Measurements from ENCODE around the gene POU6F2.
"Not testable (repeated sequence)": the region's sequence is repeated elsewhere in the genome, so short reads cannot be mapped to it uniquely, and the experiment has no call there.

The POU6F2 gene, protein sequence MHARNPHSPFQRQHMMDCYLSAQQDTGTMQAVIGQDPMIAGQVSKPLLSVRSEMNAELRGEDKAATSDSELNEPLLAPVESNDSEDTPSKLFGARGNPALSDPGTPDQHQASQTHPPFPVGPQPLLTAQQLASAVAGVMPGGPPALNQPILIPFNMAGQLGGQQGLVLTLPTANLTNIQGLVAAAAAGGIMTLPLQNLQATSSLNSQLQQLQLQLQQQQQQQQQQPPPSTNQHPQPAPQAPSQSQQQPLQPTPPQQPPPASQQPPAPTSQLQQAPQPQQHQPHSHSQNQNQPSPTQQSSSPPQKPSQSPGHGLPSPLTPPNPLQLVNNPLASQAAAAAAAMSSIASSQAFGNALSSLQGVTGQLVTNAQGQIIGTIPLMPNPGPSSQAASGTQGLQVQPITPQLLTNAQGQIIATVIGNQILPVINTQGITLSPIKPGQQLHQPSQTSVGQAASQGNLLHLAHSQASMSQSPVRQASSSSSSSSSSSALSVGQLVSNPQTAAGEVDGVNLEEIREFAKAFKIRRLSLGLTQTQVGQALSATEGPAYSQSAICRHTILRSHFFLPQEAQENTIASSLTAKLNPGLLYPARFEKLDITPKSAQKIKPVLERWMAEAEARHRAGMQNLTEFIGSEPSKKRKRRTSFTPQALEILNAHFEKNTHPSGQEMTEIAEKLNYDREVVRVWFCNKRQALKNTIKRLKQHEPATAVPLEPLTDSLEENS

DNA sequence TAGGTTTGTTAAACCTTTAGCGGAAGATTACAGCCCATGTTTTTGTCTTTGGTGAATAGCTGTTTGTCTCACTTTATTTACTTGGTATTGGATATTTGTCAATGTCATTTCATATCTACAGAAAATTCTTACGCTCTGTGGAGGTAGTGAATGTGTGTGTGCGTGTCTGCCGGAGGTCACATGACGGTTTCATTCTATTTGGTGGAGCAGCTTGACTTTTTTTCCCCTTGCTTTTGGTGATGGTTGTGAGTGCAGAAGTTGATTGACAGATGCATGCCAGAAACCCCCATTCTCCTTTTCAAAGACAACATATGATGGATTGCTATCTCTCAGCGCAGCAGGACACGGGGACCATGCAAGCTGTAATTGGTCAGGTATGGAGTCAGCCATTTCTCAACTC lies at the start of gene POU6F2:
TSS of gene POU6F2 (plus strand) at position 225 of the 400 bp plus-strand sequence. CDS start at position 270, 45 bp downstream.
- no peak for DNase-seq

DNA sequence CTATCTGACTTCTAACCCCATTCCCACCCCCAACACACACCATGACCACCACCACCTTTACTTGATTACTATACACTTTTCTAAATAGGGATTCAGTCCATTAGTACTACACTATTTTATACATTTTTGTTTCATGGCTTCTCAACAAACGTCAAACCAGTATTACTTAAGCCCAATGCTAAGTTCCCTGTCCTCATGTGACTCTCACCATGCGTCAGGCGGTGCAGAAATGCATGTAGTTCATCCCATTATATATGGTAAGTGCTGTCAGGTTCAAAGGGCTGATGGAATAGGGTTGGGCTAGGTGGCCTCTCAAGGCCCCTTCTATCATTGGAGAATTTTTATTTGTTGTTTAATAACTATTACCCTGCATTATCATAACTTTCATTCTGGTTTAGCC lies 49.2 kb upstream of the POU6F2 start:
- DNase-seq = no peak

DNA sequence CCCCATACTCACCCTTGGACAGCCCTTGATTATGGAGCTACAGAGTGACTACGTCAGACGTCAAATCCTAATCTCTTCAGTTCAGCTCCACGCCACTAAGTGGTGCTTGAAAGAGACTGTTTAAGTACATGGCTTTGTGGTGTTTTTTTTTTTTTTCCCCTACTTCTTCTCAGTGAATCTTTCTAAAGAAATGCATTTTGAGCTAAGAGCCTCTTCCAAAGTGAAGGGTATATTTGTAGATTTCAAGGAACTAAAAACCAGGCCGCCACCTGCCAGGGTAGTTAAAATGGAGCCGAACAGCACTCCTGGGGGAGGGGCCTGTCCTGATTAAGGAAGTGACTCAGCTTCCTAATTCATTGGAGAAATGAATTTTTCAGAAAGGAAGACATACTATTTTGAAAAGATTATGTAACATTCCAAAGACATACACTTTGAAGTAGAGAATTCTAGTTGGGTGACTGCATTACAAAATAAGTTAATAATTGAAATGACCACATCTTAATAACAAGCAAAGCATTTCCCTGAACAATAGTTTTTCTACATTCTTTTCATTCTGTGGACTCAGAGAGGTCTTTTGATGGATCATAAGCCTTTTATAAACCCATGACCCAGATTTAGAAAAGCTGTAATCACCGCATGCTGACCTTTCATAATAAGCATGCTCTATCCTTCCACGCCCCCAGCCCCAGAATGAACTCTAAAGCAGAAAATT lies 48.1 kb upstream of the POU6F2 start:
- DNase-seq = peak; percentile 36 to 41

DNA sequence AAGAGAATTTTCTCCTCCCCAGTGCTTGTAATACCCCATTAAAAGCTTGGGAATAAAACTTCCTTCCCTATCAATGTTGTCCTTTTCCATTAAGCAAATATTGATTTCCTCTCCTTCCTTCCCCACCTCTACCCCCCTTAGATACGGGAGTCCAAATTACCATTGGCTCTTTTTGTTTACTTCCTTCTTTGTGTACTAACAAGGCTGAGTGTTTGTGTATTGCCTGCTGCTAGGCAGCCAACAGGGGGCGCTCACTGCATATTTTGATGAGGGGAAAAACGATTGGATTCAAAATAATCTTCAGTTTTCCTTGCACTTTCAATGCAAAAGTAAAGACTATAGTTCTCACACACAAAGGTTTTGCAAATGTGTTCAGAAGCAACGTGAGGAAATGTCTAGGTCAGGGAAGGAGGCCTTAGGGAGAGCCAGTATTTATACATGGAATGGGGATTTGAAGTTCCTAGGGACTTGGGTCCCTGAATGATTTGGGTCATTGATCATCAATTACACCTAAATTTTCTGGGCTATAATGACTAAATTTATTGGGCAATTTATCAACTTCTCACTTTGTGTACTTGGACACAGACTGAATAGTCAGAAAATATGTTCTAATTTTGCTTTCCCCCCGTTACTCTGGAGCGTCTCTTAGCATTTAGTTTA lies 45.1 kb upstream of the POU6F2 start:
- DNase-seq = peak; percentile 29 to 46

DNA sequence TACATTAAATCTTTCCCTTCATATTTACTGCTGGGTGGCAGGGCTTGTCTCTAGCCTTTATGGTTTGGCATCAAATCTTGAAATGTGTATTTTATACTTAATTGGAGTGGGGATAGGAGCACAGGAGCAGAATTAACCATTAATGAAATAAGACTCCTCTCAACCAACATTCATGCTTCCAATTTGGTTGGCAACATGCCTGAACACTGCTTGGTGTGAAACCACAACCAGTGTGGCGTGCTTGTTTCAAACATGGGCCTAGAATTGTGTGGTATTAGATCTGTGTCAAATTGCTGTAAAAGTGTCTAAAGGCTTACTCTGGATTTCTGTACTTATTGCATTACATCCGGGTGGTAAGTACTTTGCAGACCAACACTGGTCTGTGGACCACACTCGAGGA lies 43.7 kb upstream of the POU6F2 start:
- DNase-seq = no peak

DNA sequence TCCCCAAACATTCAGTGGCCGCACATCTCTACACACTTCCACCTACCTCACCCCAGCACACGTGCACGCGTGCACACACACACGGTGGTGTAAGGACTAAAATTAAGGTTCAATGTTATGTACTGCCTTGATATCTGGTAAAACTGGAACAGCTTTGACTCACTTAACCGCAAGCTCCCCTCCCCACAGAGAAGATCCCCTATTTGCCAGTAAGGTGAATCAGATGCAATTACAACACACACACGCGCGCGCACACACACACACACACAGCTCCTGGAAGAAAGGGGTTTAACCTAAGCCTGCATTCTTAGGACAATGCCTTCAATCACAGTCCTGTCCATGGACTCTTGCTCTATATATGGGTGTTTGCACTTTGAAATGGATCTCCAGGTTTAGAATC lies 43.2 kb upstream of the POU6F2 start:
- no peak for DNase-seq

DNA sequence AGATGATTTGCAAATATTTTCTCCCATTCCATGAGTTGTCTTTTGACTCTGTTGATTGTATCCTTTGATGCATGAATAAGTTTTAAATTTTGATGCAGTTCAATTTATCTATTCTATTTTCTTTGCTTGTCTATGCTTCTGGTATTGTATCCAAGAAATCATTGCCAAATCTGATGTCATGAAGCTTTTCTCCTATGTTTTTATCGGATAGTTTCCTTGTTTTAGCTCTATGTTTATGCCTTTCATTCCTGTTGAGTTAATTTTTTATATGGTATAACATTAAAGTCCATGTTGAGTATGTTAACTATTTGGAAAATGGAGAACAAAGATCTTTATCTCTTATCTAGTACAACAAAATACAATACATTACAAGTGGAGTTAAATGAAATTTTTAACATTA lies 41.1 kb upstream of the POU6F2 start:
- DNase-seq = no peak

DNA sequence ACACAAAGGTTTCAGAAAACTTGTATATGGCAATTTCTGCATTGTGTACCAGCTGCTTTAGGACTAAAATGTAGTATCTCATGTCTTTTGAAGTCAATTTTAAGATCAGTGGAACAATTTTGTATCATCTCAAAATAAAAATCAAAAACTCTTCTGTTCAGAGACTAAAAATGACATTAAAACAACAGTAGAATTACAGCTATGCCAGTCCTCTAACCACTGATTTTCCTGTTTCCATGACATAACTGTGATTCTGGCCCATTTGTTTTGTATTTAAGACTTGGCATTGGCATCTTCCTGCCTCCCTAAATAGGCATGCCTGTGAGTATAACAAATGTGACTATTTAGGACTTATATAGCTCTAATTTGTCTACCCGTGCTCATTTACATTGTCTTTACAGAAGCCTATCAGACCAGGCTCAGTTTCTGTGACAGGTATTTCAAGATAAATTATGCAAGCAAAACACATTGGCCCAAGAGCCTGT lies 39.7 kb upstream of the POU6F2 start:
- no peak for DNase-seq

DNA sequence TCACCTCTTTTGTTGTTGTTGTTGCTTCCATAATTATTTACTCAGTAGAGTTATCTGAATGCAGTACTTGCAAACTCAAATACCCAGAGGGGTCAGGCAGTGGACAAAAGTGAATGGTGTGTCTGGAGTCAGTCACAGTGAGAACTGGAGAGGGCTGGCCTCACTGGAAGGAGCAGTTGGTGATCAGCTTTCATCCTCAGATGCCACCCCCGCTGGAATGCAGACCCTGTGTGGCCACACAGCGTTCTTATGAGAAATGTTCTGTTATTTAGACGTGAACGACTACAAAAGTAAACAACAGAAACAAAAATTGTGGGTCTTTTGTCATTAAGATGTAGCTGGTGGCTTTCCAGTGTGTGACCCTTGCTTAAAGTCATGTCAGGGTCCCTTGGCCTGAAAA lies 39.1 kb upstream of the POU6F2 start:
- DNase-seq = no peak

DNA sequence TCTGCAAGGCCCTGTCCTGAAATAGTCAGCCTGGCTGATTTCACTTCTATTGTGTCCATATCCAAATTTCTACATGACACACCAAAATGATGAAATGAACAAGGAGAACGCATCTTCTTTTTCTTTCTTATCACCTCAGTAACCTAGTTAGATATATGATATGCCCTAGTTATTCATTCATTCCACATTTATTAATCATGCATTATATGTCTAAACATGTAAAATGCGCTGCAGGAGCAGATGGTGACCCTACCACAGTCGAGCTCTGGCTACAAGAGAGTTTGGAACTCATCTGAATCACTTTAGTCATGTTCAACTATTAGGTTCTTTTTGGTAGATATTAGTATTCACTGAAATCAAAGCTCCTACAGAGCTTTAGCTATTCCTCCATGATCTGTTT lies 36.9 kb upstream of the POU6F2 start:
- no peak for DNase-seq

DNA sequence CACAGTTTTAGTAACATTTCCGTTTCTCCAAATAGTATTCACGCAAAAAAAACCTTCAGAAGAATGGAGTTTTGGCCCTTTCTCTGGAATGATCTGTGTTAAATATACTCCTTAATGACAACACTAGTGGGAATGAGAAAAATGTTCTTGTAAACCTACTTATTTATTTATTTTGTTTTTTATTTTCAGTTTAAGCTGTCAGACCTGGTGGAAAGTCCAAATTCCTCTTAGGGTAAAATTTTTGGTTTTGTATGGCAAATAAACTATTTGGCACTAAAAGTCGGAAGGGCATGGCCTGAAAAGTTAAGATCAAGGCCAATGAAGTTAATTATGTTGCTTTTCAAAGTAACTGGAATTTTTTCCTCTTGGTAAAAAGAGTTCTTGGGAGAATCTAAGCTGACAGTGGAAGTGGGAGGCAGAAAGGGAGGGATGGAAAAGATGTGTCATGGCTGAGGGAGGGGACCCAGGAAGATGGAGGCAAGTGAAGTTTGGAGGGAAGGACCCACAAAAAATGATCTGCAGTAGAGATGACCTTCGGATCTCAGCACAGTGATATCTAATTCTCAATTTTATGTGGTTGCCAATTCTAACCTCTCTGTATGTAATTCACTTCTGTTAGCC lies 35.2 kb upstream of the POU6F2 start:
- no peak for DNase-seq

DNA sequence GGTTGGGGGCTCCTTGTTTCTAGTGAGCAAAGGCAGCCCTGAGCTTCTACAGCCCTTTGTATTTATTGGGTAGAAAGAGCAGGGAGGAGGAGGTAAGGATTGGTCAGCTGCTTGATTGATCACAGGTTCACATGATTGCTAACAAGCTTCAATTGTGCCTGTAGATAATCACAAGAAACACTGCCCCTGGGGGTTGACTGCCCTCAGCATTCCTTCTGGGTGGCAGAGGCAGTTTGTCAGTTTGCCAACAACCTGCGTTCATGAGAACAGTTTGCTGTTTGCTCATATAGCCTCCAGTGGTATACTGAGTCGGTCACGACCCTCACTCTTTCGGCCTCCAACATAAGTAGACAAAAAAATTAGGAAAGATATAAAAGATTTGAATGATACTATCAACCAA lies 30.2 kb upstream of the POU6F2 start:
- not testable (repeated sequence) for DNase-seq

DNA sequence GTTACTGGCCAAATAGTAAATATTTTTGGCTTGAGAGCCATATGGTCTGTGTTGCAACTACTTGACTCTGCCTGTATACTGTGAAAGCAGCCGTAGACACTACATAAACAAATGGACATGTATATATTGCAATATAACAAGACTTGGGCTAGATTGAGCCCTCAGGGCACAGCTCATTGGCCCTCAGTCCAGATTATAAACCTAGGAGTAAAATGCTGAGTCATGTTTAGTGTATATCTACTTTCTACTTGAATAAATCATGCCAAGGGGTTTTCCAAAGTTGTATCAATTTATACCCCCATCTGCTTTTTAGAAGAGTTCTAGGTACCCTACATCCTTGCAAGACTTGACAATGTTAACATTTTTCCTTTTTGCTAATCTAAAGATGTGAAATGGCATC lies 27.4 kb upstream of the POU6F2 start:
- DNase-seq = no peak

DNA sequence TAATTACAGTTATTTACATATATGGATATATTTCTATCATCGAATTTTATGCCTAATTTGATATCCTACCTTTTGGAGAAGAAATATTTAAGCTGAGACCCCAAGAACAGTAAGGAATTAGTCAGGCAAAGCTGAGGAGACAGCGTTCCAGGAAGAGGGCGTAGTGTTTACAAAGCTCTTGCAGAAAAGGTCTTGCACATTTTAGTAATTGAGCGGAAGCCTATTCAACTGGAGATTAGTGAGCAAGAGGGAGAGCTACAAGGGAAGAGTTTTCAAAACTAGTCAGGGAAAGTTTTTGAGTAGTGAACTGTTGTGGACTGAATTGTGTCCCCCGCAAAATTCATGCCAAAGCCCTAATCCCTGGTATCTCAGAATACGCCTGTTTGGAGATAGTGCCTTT lies 26.5 kb upstream of the POU6F2 start:
- no peak for DNase-seq

DNA sequence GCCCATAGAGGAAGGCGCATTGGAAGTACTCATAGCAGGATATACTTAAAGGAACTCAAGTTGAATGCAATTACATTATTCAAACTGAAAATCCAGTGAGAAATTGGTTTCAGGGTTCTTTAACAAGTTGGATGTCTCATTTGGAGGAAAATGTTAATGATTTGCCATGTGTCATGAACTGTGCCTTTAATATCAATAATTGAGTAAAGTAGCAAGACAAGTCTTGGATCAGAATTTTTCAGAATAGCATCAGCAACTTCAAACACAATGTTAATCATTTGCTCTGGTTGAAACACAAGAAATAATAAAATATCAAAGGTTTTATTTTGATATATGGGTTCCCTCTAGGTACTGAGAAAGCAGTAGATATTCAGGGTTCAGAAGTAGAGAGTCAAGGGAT lies 24.5 kb upstream of the POU6F2 start:
- DNase-seq = no peak

DNA sequence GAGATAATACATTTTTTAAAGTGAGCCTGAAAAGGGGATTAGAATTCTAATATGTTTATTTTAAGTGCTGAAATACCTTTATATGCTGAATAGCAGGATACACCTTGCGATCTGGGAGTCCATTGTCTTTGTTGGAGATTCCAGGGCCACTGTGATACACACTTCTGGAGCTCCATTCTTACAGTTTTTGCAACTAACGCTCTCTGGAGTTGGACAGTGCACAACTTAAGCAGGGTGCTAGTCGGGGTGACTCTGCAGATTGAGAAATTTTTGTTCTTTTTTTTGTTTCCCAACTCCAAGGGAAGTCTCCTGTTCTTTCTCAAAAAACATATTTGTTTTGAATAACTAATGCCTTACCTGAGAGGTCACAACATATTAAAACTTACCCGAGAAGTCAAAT lies 23.7 kb upstream of the POU6F2 start:
- DNase-seq = no peak

DNA sequence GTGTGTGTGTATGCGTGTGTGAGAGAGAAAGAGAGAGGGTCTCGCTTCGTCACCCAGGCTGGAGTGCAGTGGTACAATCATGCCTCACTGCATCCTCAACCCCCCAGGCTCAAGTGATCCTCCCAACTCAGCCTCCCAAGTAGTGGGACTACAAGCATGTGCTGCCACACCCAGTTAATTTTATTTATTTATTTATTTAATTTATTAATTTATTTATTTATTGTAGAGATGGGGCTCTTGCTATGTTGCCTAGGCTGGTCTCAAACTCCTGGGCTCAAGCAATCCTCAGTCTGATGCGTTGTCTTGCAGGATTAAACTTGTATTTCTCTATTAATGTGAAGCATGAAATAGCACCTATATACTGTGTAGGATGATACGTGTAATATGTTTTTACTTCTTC lies 21.8 kb upstream of the POU6F2 start:
- DNase-seq = no peak

DNA sequence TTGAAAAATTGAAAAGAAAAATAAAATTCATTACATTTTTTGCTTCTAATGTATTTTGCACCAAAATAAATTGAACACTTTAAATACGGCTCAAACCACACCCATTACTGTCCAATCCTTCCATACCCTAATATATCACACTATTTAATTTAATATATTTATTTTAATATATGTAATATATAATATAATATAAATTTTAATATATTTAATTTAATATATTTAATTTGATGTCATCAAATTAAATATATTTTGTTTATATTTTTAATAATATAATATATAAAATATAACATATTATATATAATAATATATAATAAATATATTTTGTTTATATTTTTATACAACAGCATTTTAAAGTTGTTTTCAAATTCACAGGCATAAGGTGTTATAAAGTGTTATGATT lies 15.7 kb upstream of the POU6F2 start:
- no peak for DNase-seq

DNA sequence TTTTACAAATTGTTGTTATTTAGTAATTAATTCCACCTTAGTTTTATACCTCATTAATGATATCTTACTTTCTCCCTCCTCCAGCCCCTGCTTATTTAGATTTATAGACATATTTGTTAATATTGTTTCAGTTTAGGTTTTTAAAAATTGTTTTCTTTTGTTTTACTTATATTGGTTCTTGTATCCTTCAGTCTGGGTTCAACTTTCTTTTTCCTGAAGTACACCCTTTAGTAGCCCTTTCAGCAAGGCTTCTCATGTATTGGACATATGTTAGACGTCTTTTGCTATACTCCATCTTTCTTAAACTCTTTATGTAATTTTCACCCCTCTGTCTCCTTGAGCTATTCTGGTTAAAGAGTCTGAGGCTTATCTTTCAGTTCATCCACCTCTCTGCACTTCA lies 12.8 kb upstream of the POU6F2 start:
- DNase-seq = no peak

DNA sequence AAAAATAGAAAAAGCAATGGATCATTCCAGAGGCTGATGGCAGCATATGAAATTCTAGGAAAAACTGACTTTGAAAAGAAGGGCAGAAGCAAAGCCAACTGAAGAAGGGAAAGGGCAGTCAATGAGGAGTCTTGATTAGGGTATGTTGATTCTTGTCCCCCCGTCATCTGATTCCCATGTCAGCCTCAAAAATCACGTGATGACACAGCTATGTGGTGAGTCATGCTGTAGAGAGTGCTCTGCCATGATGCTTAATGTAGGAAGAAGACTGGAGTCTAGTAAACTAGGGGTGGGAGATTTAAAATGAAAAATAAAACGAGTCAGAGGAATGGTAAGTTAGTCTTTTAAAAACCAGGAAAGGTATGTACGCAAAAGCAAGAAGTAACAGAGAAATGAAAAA lies 3.9 kb upstream of the POU6F2 start:
- DNase-seq = no peak

DNA sequence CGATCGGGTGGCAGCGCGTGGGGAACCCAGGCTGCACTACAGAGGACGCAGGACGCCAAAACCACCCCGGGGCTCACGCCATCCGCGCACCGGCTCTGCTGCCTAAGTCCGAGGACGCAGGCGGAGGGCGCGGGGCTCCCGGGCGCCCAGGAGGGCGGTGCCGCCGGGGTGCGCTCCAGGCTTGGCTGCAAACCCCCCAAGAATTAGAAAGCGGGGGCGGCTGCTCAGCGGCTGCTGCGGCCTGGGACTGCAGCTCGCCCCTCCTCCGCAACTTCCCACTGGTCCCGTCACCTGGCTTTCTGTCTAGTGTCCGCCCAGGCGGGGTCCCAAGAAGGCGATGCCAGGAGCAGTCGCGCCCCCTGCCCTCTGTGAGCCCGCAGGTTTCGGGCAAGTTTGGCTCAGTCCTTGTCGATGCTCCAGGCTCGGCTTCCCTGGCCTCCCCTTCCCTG lies 1.7 kb upstream of the POU6F2 start:
- no peak for DNase-seq

DNA sequence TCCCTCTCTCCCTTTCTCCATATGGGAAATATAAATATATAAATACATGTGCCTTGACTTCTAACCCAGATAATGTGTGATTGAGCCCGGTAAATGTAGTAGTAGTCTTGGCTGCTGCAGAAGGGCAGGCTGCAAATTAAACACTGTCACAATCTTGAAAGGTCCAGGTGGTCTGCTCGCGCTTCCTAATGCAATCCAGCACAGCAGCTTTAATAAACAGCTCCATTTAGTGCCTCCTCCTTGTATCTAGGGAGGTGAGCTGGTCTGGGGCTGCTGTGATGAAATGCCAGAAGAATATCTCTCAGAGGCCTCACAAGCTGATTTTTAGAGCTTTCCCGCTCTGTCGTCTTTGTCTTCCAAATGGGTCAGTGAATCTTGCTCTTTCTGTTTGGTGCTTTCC lies 782 bp downstream of the POU6F2 start:
- no peak for DNase-seq

DNA sequence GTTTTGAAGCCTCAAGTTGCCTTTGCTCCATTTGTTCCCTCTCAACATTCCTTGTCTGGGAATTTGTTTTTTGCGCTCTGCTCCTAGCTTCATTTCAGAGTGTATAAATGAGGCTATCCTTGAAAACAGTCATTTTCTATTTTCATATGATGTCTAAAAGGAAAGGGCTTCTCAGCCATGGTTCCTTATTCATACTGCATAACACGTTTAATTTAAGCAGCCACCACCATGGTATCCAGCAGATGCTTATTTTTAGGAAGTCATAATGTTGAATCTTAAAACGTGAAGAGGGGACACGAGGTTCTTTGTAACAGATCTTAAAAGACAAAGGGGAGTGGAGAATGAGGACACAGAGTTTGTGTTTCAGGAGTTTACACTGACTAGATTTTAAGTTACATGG lies 14.5 kb downstream of the POU6F2 start:
- DNase-seq = no peak

All from NCI-H187 (cell line).